ENCODE data around the gene SOCS2. TPM values are rescaled to one million over a fixed set of nuclear protein-coding genes. Genes with fewer than 3 reads are reported as not detected.
A peak's percentile ranks its signal among the peaks of the same experiment; 100 is the strongest.

The SOCS2 gene
- total RNA-seq, 1 experiment from 2014 or later, result 20.2 TPM

DNA sequence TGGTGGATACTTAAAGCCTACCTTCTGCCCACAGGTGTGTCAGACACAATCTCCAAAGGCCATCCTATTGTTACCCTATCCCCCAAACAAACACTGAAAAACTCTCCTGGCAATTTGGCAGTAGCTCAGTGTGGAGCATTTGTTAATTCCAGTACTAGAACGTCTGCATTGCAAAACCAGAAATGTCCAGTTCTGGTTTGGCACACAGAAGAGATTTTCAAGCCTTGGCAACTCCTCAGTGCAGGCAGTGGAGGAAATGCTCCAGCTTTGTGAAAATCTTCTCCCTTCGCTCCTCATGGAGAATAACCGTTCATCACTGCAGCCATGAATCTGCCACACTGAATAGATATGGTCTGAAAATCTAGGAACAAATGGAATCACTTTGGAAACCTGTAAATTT, 5.3 kb upstream of the SOCS2 start:
- DNase-seq (ENCODE audit: low read depth), result no peak

DNA sequence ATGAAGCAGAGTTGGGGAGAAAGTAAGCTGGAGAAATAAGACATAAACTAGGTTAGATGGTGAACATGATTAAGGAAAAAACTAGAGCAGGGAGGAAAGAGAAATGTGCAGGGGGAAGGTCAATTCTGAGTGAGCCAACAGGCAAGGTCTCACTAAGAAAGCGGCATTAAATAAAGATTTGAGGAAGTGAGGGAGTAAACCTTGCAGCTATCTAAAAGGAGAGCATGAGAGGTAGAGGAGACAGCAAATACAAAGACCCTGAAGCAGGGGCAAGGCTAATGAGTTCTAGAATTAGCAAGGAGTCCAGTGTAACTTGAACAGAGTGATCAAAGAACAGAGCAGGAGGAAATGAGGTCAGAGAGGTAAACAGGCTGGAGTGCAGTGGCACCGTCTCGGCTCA, 4.4 kb upstream of the SOCS2 start:
- no peak for DNase-seq (ENCODE audit: low read depth)

DNA sequence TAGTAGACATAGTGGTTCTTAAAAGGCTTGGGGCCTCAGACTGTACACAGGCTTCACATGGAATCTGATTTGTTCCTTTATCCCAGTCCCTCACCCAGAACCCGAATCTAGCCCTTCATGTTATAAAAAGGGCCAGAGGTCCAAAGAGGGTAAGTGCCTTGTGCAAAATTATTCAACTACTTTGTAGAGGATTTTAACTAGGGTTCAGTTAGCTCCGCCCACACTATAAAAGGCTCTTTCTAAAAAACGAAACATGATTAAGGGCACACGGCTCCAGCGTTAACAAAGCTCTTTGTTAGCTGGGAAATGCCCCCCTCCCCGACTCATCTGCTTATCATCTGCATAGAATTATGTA, 3.2 kb upstream of the SOCS2 start:
- no peak for DNase-seq (ENCODE audit: low read depth)

DNA sequence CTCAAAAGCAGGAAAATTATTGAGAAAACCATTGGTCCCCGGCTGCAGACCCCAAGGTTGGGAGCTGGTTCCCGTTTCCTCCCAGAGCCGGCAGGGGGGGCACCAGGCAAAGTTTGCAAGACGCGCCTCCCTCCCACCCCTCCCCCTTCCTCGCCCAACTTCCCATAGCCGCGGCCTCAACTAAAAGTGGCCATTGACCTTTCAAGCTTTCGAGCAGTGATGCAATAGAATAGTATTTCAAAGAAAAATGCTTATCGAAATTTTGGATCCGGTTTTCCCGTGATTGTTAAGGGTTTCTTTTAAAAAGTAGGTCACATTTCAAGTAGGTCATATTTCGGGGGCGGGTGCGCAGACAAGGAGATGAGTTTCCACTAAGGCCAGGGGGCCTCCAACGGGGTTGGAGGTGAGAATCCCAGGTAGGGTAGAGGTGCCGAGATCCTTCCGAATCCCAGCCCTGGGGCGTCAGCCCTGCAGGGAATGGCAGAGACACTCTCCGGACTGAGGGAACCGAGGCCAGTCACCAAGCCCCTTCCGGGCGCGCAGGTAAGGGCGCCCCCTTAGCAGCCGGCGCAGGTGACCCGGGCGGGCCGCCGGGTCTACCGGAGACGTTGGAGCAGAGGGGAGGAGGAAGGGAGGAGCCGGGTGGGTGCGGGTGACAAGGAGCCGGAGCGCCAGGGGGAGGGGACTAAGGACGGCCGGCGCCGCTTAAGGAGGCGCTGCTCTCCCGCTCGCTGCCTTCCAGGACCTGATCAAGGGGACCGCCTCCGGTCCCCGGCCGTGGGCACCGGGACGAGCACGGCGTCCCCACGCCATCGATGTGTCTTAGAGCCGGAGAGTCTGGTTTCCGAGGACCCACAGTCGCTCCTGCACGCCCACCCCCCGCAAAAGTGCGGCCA, 2.6 kb upstream of the SOCS2 start:
- peak; percentile 87 for DNase-seq (ENCODE audit: low read depth)

DNA sequence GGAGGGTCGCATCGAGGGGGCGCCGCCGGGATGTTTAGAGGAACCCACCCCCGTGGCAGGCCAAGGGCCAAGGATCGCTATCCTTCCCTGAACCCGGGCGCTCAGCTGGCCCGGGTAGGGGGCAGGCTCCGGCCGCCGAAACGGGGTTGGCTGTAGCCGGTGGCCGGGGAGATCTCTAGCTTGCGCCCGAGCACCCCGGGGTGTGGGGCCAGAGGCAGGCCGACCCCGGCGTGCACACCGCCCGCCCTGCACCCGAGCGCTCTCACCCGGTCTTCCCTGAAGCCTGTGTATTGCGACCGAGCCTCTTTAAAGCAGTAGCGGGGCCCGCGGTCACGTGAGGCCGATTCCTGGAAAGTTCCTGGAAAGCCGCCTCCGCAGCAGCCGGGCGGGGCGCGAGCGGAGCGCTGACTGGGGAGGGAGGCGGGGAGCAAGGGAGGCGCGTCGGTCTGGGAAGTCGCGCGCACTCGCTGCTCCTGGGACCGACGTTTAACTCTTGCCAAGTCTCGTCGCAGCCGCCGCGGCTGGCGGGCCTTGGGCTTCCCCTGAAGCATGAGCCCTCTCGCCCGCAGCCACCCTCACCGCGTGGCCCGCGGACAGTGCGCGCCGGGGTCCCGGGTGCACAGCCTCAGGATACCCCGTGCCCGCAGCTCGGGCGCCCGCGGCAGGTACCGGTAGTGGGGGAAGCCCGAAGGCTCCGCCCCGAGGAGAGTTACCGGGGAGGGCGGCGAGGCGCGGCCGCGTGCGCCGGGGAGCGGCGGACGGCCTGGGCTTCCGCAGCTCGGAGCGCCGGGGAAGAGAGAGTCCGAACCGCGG, 1.7 kb upstream of the SOCS2 start:
- DNase-seq (ENCODE audit: low read depth), result peak; percentile 96

DNA sequence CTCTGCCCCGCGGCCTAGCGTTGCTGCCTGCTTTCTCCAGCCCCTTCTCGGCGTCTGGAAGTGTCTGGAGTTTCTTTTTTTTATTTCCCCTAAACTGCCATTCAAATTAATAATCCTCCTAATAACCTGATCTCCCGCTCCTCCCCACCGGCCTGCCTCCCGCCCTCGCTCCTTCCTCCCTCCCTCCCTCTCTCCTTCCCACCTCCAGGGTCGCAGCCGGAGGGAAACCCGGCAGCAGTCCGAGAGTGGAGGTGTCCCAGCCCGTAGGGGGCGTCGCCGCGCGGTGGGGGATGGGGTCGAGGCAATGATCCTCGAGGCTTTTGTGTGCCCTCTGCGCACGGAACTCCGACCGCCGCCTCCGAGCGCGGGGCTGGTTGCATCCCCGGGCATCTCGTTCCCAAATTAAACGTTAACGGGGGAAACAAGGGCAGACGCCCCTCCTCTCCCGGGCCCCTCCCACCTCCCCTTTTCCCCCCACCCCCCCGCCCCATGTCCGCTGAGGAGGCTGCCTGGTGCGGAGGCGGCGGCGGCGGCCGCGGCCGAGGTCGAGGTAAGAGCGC, 1.0 kb upstream of the SOCS2 start:
- DNase-seq (ENCODE audit: low read depth), result peak; percentile 89

DNA sequence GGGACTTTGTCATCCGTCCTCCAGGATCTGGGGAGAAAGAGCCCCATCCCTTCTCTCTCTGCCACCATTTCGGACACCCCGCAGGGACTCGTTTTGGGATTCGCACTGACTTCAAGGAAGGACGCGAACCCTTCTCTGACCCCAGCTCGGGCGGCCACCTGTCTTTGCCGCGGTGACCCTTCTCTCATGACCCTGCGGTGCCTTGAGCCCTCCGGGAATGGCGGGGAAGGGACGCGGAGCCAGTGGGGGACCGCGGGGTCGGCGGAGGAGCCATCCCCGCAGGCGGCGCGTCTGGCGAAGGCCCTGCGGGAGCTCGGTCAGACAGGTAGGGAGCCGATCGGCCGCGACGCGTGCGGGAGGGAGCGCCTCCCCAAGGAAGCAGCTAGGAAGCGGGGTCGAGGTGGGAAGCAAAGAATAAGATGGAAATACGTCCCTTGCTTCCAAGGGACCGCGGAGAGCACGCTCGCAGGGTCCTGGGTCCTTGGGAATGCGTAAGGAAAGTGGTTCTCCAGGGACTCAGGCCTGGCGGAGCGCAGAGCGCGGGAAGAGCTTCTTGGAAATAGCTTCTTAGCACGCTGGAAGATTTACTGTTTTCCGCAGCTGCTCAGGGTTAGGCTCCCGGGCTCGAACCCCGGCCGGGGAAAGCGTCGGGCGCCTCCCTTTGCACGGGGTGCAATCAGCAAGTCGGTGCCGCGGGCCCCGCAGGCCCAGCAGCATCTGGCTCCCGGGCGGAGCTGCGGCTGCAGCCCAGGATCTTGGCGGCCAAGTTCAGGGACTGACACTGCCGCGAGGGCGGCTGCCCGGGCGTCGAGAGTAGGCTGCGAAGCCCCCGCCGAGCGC, 457 bp downstream of the SOCS2 start:
- peak; percentile 62 for DNase-seq (ENCODE audit: low read depth)

DNA sequence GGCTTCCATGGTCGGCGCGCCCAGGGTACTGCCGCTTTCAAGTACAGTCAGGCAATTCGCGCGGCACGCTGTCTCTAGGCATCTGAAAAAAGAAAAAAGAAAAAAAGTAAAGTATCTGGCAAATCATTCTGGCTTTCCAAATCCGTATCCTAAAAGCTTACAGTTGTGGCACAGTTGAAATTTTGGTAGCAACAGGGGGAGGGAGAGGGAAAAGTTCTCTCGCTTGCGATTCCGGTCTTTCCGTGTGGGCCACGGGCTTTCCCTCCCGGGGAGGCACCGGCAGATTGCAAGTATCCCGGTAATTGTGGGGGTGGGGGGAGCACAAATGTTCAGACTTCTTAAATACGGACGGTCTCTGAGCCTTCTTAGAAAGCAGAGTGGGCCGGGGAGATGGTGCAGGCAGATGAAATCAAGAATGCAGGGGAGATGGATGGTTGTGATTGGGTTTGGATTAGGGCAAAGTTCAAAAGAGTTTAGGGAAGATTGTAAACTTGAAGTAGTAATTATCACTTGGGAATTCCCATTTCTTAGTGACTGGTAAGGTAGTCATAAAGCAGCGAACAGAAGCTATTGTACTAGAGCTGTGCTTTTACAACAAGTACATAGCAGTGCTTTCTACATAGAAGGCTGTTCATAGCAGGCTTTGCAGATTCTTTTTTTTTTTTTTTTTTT, 1.2 kb downstream of the SOCS2 start:
- peak; percentile 50 for DNase-seq (ENCODE audit: low read depth)

DNA sequence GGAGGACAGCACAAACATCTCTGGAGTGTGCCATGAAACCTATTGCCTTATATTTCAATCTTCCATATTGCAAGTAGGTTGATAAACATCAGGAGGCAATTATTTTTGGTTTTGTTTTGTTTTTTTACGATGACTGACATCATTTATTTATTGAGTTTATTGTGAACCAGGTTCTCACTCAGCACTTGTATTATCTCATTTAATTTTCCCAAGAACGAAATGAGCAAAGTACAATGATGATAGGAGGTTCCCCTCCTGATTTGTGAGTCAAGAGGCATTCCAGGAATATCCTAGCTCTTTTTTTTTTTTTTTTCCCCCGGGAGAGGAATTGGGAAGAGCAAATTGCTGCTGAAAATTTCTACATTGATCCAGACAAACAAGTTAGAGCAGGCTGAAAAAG, 4.7 kb downstream of the SOCS2 start:
- DNase-seq (ENCODE audit: low read depth), result no peak

DNA sequence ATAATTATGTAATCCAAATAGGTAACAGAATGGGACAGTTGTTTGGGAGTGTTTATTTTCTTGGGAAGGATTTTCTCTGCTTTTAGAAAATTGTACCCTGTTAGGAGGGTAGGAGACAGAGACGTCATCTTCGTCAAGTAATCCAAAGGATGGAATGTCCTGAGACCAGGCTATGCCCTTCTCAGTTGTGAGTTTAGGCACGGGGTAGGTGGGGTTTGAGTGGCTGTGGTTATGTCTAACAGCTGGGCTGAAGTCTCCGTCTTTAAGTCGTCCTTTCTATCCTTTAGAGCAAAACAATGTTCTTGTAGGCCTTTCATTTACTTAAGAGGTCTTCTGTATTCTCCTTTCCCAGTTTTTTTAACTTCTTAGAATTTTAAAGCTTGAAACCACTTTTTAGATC, 5.7 kb downstream of the SOCS2 start:
- DNase-seq (ENCODE audit: low read depth), result no peak

DNA sequence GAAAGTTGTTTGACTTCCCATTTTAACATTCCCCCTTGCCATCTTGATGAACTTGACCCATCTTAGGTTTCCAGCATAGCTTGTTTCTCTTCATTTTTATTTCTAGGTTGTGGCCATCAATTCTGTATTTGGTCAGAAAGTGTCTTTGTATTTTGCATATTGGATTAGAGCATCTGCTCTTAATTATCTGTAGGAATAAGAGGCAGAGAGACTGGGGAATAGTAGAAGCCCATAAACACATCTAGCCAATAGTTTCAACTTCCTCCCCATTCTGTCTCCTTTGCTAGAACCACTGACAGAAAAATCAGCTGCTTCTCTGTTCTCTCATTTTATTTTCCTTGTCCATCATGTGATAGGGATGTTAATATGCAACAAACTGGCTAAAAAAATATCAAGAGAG, 8.2 kb downstream of the SOCS2 start:
- no peak for DNase-seq (ENCODE audit: low read depth)

DNA sequence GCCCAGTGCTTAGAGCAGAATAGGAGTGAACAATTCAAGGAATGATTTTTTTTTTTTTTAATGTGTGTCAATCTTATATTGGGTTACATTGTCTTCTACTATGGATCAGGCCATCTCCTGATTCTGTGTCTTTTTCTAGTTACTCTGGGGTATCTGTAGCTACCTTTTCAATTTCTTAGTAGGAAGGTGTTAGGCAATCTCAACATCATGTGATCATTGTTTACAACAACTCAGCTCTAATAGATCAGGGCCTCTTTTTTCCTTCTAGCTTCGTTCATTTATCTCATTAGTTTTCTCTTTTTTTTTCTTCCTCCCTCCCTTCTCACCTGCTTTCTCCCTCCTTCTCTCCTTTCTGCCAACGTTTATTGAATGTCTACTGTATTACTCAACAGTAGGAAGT, 8.9 kb downstream of the SOCS2 start:
- DNase-seq (ENCODE audit: low read depth), result no peak

DNA sequence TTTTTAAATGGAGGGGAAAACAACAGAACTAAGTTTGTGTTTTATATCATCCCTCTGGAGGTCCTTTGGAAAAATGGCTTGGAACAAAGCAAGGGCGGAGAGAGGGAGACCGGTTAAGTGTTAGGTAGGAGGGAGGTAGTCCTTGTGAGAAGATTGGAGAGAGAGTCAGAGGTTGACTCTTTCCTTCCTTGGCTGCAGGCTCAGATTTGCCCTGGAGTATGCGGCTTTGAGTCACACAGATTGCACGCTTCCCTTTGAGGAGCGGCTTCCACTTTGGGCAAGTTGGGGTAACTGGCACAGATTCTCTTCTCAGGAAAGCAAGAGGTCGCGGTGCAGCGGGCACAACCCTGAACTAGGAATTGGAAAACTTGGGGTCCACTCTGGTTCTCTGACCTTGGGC, 9.9 kb downstream of the SOCS2 start:
- DNase-seq (ENCODE audit: low read depth), result no peak

DNA sequence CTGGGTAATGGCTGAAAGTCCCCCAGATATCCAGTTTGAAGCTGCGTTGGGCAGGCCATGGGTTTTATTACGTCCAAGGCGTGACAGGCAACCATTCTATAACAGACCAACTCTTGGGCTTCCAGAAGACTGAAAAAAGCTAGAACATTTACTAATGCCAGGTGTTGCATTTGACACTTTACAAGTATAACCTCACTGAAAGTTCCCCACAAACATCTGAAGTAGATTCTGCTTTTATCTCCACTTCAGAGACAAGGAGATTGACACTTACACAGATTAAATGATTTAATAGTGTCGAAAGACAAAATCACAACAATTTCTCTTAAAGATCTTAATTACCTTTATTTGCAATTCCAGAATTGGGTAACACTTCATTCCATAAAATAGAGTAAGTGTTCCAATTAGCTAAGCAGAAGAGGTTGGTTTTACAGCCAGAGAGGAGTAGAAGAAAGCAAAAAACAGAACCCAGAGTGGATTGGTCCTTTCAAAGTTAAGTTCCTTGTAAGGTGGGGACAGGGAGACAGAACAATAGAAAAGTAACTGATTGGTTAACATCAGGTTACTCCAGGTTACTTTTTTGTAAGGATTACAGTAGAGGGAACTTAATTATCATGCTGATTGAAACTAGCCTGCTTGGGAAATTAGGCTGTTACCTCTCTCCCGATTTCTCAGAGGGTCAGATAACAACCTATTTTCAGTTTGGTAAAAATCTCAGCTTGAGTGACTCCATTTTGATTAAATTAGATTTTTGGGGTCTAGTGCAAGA, 11.3 kb downstream of the SOCS2 start:
- DNase-seq (ENCODE audit: low read depth), result no peak

DNA sequence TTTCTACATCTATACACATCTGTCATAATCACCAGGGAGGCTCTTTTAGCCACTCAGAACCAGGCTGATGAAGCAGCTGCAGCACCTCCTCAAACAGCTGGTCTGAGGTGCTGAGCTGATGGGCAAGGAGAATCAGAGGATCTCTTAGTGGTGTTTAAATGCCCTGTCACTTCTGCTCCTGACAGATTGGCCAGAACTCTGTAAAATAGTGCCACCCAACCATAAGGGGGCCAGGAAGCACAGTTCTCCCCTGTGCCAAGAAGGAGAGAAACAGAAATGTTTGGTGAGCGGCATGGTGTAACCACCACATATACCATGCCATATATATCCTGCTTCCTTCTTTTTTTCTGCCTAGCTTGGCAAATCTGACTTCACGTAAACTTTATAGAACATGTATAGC, 12.8 kb downstream of the SOCS2 start:
- no peak for DNase-seq (ENCODE audit: low read depth)

DNA sequence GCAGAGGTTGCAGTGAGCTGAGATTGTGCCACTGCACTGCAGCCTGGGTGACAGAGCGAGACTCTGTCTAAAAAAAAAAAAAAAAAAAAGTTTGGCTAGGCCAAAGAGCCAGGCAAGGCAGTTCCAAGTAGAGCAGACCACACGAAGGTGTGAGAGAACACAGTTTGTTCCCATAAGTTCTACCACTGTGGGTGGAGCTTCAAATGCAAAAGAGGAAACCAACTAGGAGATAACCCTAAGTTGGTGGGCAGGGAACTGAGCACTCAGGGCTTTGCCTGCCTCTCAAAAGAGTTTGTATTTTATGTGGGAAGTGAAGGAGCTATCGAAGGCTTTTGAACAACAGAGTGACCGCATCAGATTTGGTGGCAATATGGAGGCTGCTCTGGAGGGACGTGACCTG, 15.1 kb downstream of the SOCS2 start:
- DNase-seq (ENCODE audit: low read depth), result no peak

DNA sequence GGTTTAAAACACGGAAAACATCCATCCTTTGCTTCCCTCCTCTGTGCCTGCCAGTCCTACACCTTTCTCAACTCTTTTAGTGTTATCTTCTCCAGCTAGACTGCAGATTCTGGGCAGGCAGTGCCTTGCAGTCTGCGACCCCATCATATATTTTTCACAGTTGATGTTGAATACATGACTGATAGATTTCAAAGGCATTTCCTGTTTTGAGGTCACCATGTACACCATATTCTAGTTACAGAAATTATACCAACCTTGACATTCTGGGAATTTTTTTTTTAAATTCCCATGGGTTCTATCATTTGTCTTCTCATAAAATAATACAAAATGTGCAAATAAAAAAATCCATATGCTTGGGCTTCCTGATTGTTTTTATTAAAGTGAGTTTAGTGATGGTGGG, 16.6 kb downstream of the SOCS2 start:
- no peak for DNase-seq (ENCODE audit: low read depth)

DNA sequence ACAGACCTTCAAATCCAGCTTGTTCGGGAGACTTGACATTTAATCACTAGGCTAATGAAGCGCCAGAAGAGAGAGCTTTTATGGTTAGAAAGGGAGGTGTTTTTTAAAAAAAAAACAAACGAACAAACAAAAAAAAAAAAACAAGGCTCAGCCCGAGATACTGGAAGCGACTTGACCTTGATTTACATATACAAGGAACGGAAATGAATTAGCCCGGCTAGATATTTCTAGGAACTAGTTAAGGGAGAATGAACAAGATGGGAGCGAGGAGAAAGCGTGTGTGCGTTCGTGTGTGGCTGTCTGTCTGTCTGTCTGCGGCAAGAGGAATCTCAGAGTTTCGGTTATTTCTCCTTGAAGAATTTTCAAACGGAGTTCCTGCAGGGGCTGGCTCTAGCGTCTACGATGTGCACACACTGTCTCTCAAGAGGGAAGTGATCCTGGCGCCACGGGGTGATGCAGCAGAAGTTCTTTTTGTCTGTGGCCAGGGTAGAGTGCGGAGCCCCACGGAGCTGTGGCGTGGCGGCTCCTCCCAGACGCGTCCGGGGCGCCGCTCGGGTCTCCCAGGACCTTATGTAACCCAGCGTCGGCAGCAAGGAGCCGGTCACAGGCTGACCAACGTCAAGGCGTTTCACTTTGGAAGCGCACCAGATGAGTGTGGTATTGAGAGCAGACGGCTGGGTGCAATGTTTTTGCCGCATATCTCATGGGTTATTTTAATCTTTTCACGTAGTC, 18.8 kb downstream of the SOCS2 start:
- DNase-seq (ENCODE audit: low read depth), result peak; percentile 74

DNA sequence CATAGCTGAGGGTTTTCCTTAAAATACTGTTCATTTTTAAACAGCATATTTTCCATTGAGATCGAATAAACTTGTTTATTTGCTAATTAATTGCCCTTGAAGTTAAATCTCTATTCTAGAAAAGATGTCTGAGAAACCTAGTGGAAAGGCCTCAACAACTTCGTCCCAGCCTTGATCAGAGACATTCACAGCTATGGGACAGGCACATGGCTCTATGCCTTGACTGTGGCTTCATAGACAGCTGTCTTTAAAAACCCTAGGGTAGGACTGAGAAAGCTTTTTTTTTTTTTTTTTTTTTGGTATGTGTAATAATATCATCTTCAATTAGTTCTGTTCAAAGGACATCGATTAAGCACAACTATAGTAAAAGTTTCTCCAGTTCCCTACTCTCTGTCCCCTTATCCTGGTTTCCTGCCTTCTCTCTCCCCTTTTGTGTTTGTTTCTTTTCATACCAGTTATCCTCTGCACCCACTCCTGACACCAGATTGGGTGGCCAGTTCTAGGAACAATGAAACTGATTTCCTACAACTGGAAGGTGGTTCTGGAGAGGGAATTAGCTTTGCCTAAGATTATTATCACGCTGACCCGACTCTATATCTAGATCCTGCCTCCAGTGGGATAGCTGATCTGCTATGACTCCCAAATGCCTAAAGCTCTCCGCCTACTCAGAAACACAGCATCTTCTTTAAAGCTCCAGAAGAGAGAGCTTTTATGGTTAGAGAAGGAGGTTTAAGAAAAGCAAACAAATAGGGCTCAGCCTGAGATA, 20.3 kb downstream of the SOCS2 start:
- DNase-seq (ENCODE audit: low read depth), result no peak
